H9 (cell line): ENCODE data around the gene GPRC5D. TPM values are rescaled to one million over a fixed set of nuclear protein-coding genes. Genes with fewer than 3 reads are reported as not detected.

Experiments
- DNase-seq: peaks from one replicate; pipeline ENCODE4 v3.0.0-alpha.2; 2017
- H2AFZ ChIP-seq: one replicate; pipeline ENCODE4 v1.6.1; 2013; ENCODE audit warnings: mild to moderate bottlenecking, low read length, control low read depth, moderate library complexity
- H2AK5ac ChIP-seq: 2 replicates; pipeline ENCODE4 v1.6.1; 2013; ENCODE audit warnings: low read length, control low read depth, mixed read lengths; ENCODE audit not compliant: insufficient read length
- H2BK120ac ChIP-seq: one replicate; pipeline ENCODE4 v1.6.1; 2013; ENCODE audit warnings: low read depth, mild to moderate bottlenecking, low read length, control low read depth, inconsistent platforms; ENCODE audit not compliant: poor library complexity, severe bottlenecking
- H2BK12ac ChIP-seq: 2 replicates; pipeline ENCODE4 v1.6.1; 2013; ENCODE audit warnings: low read length, control low read depth, mixed read lengths, low read depth; ENCODE audit not compliant: insufficient read length
- H2BK15ac ChIP-seq: 2 replicates; pipeline ENCODE4 v1.6.1; 2013; ENCODE audit warnings: low read depth, low read length, control low read depth
- H2BK20ac ChIP-seq: one replicate; pipeline ENCODE4 v1.6.1; 2013; ENCODE audit warnings: low read depth, mild to moderate bottlenecking, low read length, control low read depth, inconsistent platforms; ENCODE audit not compliant: poor library complexity, severe bottlenecking
- H2BK5ac ChIP-seq: 2 replicates; pipeline ENCODE4 v1.6.1; 2013; ENCODE audit warnings: low read length, control low read depth, mixed read lengths; ENCODE audit not compliant: insufficient read length
- H3K14ac ChIP-seq: 2 replicates; pipeline ENCODE4 v1.6.1; 2013; ENCODE audit warnings: low read length, control low read depth; ENCODE audit not compliant: insufficient read depth
- H3K18ac ChIP-seq: 2 replicates; pipeline ENCODE4 v1.6.1; 2013; ENCODE audit warnings: low read depth, mild to moderate bottlenecking, mixed read lengths, low read length, control low read depth; ENCODE audit not compliant: insufficient read length
- H3K23ac ChIP-seq: 2 replicates; pipeline ENCODE4 v1.6.1; 2013; ENCODE audit warnings: low read length, control low read depth, mixed read lengths, low read depth; ENCODE audit not compliant: insufficient read length
- H3K23me2 ChIP-seq: 2 replicates; pipeline ENCODE4 v1.6.1; 2013; ENCODE audit warnings: low read depth, mild to moderate bottlenecking, mixed read lengths, low read length, control low read depth; ENCODE audit not compliant: insufficient read length, poor library complexity, severe bottlenecking
- H3K27ac ChIP-seq: 2 replicates; pipeline ENCODE4 v1.5.1; 2013; ENCODE audit warnings: low read length, control low read depth, mixed read lengths, low read depth; ENCODE audit not compliant: insufficient read length
- H3K27me3 ChIP-seq: 2 replicates; pipeline ENCODE4 v1.6.1; 2013; ENCODE audit warnings: low read length, control low read depth, inconsistent platforms; ENCODE audit not compliant: insufficient read depth
- H3K4ac ChIP-seq: 2 replicates; pipeline ENCODE4 v1.6.1; 2013; ENCODE audit warnings: low read depth, mild to moderate bottlenecking, control low read depth, inconsistent platforms, low read length, moderate library complexity
- H3K4me1 ChIP-seq: 2 replicates; pipeline ENCODE4 v1.6.1; 2013; ENCODE audit warnings: low read length, control low read depth, inconsistent platforms; ENCODE audit not compliant: insufficient read depth
- H3K4me2 ChIP-seq: 2 replicates; pipeline ENCODE4 v1.6.1; 2013; ENCODE audit warnings: low read length, control low read depth, mixed read lengths; ENCODE audit not compliant: insufficient read length, insufficient read depth
- H3K56ac ChIP-seq: 2 replicates; pipeline ENCODE4 v1.6.1; 2013; ENCODE audit warnings: low read depth, mild to moderate bottlenecking, mixed read lengths, low read length, control low read depth; ENCODE audit not compliant: insufficient read length
- H3K79me1 ChIP-seq: 2 replicates; pipeline ENCODE4 v1.6.1; 2013; ENCODE audit warnings: low read depth, mild to moderate bottlenecking, moderate library complexity, low read length, control low read depth, inconsistent platforms; ENCODE audit not compliant: insufficient read depth, poor library complexity, severe bottlenecking
- H3K79me2 ChIP-seq: 2 replicates; pipeline ENCODE4 v1.6.1; 2013; ENCODE audit warnings: low read length, control low read depth, inconsistent platforms; ENCODE audit not compliant: insufficient read depth
- H3K9ac ChIP-seq: 2 replicates; pipeline ENCODE4 v1.6.1; 2013; ENCODE audit warnings: low read length, control low read depth, mixed read lengths; ENCODE audit not compliant: insufficient read length; ENCODE audit errors: extremely low read depth
- H3K9me3 ChIP-seq: one replicate; pipeline ENCODE4 v1.6.1; 2013; ENCODE audit warnings: low read depth, low read length, inconsistent platforms; ENCODE audit not compliant: control insufficient read depth
- H3T11ph ChIP-seq: one replicate; pipeline ENCODE4 v1.6.1; 2013; ENCODE audit warnings: mild to moderate bottlenecking, low read length, control low read depth, inconsistent platforms
- H4K20me1 ChIP-seq: one replicate; pipeline ENCODE4 v1.6.1; 2013; ENCODE audit not compliant: control insufficient read depth, insufficient read length, insufficient read depth
- H4K5ac ChIP-seq: 2 replicates; pipeline ENCODE4 v1.6.1; 2013; ENCODE audit warnings: low read depth, mild to moderate bottlenecking, mixed read lengths, low read length, control low read depth; ENCODE audit not compliant: insufficient read length
- H4K8ac ChIP-seq: replicated peaks from 2 replicates; pipeline ENCODE4 v1.6.1; 2013; ENCODE audit warnings: low read length, control low read depth, mixed read lengths, low read depth; ENCODE audit not compliant: insufficient read length
- H4K91ac ChIP-seq: 2 replicates; pipeline ENCODE4 v1.6.1; 2013; ENCODE audit warnings: low read depth, mild to moderate bottlenecking, moderate library complexity, mixed read lengths, low read length, control low read depth; ENCODE audit not compliant: insufficient read length
- H3K27ac Mint-ChIP-seq, 3 experiments: 2 replicates in 2 of 3; 3 replicates in 1 of 3; pipeline ENCODE4 v1.8.0; 2020 to 2021; ENCODE audit warnings: mixed read lengths in 3 of 3, mild to moderate bottlenecking in 1 of 3, moderate library complexity in 1 of 3
- H3K27me3 Mint-ChIP-seq: 2 replicates; pipeline ENCODE4 v1.8.0; 2021; ENCODE audit warnings: low read depth, mild to moderate bottlenecking, moderate library complexity, mixed read lengths
- H3K36me3 Mint-ChIP-seq, 3 experiments: 2 replicates in 2 of 3; 3 replicates in 1 of 3; pipeline ENCODE4 v1.8.0; 2020 to 2021; ENCODE audit warnings: low read depth in 3 of 3, mixed read lengths in 3 of 3; ENCODE audit not compliant: insufficient read depth in 1 of 3
- H3K4me1 Mint-ChIP-seq, 2 experiments: 2 replicates each; pipeline ENCODE4 v1.8.0; 2020; ENCODE audit warnings: mixed read lengths in 2 of 2
- H3K4me3 Mint-ChIP-seq, 2 experiments: 2 replicates in 1 of 2; 3 replicates in 1 of 2; pipeline ENCODE4 v1.8.0; 2020 to 2021; ENCODE audit warnings: mild to moderate bottlenecking in 2 of 2, mixed read lengths in 2 of 2, moderate library complexity in 1 of 2
- H3K9me3 Mint-ChIP-seq, 2 experiments: 2 replicates in 1 of 2; 3 replicates in 1 of 2; pipeline ENCODE4 v1.8.0; 2020; ENCODE audit warnings: mild to moderate bottlenecking in 2 of 2, mixed read lengths in 2 of 2, moderate library complexity in 1 of 2
- WGBS: extraction: QIAGEN DNeasy Blood & Tissue Kit; methylation state at CpG from one replicate; pipeline ENCODE4 v1.1.7; 2013; ENCODE audit warnings: missing lambda C conversion rate, low lambda C conversion rate, mixed read lengths; ENCODE audit not compliant: insufficient read length; ENCODE audit errors: extremely low coverage; 5-methylcytosine and 5-hydroxymethylcytosine counted together
- total RNA-seq: library from RNA; stranded (reverse); gene quantifications from 2 replicates; pipeline ENCODE4 v1.2.1, GENCODE V29; 2021
- TF ChIP-seq, protein P1 (sequence below): fragments of 200-600 bp; sonication (generic); conservative IDR thresholded peaks from 3 replicates; pipeline ENCODE4 v1.8.0; 2021; ENCODE audit warnings: antibody characterized with exemption, mild to moderate bottlenecking

GPRC5D gene
- total RNA-seq, 1 experiment from 2014 or later = not detected

DNA sequence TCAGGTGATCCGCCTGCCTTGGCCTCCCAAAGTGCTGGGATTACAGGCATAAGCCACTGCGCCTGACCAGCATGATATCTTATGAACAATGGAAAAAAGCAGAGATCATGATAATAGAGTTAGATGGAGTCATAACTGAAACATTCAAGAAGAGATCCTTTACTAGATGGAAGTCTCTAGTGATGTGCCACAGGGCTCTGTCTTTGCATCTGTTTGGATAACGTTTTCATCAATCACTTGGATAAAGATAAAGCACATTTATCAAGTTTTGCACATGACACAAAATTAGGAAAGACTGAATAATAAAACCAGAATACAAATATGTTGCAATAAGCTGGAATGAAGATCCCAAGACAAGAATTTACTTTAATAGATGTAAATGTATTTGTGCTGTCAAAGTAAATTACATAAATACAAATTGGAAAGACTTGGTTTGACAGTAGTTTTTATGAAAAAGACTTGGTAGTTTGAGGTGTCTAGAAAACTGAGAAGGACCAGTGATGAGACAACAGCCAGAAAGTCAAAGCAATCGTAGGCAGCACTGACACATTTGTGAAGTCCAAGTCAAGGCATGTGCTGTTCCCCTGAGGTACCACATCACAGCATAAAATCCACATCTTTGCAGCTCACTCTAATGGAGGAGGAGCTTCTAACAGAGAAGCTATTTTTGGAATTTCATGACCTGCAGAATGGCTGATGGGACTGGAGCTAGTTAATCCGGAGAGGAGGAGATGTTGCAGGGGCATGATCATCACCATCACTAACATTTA, 32.1 kb downstream of the GPRC5D start:
- H3K79me2 ChIP-seq = no peaks in the 10 kb centered on the region
- no peaks in the 10 kb centered on the region for H3K9me3 ChIP-seq
- no peak overlapping the region for H4K8ac ChIP-seq
- no peak overlapping the region for H2AFZ ChIP-seq
- H4K91ac ChIP-seq = no peak overlapping the region
- H3K23ac ChIP-seq = no peak overlapping the region
- Mint-ChIP-seq H3K4me1 (peaks cover 19 to 23% of the 10 kb centered on the region in 2 experiments), H3K4me3 (no peak overlapping the region), H3K9me3 (peaks cover 0 to 4% of the 10 kb centered on the region in 2 experiments; a peak in 1 of 5 replicates), H3K27me3 (peaks cover 12% of the 10 kb centered on the region), H3K27ac (0 out of 7 replicates have a peak overlapping the region, but pooled peaks of 1 of the 3 experiments have one; percentile 27), H3K36me3 (no peaks in the 10 kb centered on the region)
- H3K4me2 ChIP-seq = no peak overlapping the region
- no peak overlapping the region for H2BK12ac ChIP-seq
- H2BK15ac ChIP-seq = no peak overlapping the region
- no peak overlapping the region for H3T11ph ChIP-seq
- H3K4me1 ChIP-seq = peaks cover 7% of the 10 kb centered on the region; the same call in 1 of the 2 replicates
- TF ChIP-seq, protein P1, sequence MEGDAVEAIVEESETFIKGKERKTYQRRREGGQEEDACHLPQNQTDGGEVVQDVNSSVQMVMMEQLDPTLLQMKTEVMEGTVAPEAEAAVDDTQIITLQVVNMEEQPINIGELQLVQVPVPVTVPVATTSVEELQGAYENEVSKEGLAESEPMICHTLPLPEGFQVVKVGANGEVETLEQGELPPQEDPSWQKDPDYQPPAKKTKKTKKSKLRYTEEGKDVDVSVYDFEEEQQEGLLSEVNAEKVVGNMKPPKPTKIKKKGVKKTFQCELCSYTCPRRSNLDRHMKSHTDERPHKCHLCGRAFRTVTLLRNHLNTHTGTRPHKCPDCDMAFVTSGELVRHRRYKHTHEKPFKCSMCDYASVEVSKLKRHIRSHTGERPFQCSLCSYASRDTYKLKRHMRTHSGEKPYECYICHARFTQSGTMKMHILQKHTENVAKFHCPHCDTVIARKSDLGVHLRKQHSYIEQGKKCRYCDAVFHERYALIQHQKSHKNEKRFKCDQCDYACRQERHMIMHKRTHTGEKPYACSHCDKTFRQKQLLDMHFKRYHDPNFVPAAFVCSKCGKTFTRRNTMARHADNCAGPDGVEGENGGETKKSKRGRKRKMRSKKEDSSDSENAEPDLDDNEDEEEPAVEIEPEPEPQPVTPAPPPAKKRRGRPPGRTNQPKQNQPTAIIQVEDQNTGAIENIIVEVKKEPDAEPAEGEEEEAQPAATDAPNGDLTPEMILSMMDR = no peak
- H3K23me2 ChIP-seq = no peaks in the 10 kb centered on the region
- H4K5ac ChIP-seq = no peak overlapping the region
- WGBS = no CpG with 5 or more reads among the region's 5 CpGs
- no peak overlapping the region for H2BK5ac ChIP-seq
- no peak overlapping the region for H3K14ac ChIP-seq
- H3K18ac ChIP-seq = no peak overlapping the region
- H3K79me1 ChIP-seq = no peaks in the 10 kb centered on the region
- no peak overlapping the region for H3K4ac ChIP-seq
- H4K20me1 ChIP-seq = no peaks in the 10 kb centered on the region
- H2BK120ac ChIP-seq = no peak overlapping the region
- H2BK20ac ChIP-seq = no peak overlapping the region
- H3K27ac ChIP-seq = no peak overlapping the region
- no peak overlapping the region for H3K9ac ChIP-seq
- H2AK5ac ChIP-seq = no peak overlapping the region
- H3K56ac ChIP-seq = no peak overlapping the region
- H3K27me3 ChIP-seq = no peaks in the 10 kb centered on the region
- no peak for DNase-seq
